Left renal cortex interstitium (tissue), 4 donors: ENCODE data around the gene ERI2. TPM values are rescaled to one million over a fixed set of nuclear protein-coding genes. Genes with fewer than 3 reads are reported as not detected.

Source experiments
- DNase-seq, 4 donors: peaks; one replicate each; pipeline ENCODE4 v3.0.0-alpha.2; 2013; ENCODE audit warnings: low read depth in 4 of 4, low spot score in 2 of 4, missing footprints in 1 of 4
- polyA plus RNA-seq, 4 donors: library from polyadenylated mRNA; unstranded; fragments of 120-200 nt; gene quantifications; one replicate each; pipeline ENCODE4 v1.2.1, GENCODE V29; 2013; ENCODE audit not compliant: insufficient read length in 4 of 4

The ERI2 gene, protein sequence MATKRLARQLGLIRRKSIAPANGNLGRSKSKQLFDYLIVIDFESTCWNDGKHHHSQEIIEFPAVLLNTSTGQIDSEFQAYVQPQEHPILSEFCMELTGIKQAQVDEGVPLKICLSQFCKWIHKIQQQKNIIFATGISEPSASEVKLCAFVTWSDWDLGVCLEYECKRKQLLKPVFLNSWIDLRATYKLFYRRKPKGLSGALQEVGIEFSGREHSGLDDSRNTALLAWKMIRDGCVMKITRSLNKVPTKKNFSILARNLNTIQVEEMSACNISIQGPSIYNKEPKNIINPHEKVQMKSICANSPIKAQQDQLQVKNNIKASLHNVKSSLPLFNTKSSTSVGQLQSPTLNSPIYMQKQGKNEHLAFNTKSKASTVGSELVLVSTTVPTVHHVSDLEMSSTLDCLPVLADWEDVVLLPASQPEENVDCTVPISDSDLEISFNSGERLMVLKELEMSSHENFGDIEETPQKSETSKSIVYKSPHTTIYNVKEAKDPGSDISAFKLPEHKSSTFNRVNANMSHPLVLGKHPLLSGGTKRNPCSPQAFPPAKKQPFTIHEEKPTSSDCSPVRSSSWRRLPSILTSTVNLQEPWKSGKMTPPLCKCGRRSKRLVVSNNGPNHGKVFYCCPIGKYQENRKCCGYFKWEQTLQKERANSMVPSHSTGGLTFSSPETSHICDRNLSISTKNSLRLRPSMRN
- 10 to 100 TPM; 30.7 to 41.4 (median 34.4) TPM for polyA plus RNA-seq

DNA sequence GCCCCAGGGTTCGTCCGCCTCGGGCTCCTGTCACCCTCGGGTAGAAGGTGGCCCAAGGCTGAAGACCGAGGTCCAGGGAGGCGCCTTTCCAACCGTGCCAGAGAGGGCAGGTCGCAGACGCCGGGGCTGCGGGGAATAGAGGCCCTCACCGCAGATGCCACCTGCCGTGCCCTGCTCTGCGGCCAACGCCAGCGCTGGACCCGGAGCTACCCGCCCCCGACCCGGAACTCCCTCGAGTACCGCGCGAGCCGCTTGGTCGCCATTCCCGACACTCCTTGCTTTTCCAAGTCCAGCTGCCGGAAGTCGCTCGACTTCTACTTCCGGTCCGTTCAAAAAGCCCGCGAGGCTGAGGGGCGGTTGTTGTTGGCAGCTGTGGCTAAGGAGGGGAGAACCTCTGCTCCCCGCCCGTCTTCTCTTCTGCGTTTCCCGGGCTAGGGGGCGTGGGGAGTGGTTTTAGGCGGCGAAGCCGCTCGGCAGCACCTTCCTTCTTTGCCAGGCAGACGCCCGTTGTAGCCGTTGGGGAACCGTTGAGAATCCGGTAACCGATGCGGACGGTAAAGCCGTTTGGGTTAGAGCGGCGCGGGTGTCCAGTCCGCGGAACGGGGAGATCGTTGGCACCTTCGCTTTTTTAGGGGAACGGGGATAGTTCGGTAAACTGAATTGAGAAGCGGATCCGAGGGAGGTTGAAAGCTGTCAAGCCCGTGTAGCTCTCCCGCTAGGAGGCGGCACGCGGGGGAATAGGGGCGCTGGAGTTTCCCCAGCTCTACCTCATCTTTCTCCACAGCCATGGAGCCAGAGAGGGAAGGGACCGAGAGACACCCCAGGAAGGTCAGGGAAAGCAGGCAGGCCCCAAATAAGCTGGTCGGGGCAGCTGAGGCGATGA, at the start of gene ERI2, which contains the start of gene REXO5:
TSS of gene ERI2 (minus strand) at position 305 of the 883 bp plus-strand sequence. CDS start at position 263, 42 bp downstream.
TSS of gene REXO5 (plus strand) at position 360 of the 883 bp plus-strand sequence. CDS start at position 787, 427 bp downstream.
- DNase-seq, result peak; percentile 92 to 95 (median 94)

- DNase-seq, result no peak
Observed at GRCh38 chr16:20854963-20855362, 48.7 kb upstream of the ERI2 start.

GRCh38 chr16:20853981-20854620, 47.8 kb upstream of the ERI2 start:
- DNase-seq, result no peak

DNA sequence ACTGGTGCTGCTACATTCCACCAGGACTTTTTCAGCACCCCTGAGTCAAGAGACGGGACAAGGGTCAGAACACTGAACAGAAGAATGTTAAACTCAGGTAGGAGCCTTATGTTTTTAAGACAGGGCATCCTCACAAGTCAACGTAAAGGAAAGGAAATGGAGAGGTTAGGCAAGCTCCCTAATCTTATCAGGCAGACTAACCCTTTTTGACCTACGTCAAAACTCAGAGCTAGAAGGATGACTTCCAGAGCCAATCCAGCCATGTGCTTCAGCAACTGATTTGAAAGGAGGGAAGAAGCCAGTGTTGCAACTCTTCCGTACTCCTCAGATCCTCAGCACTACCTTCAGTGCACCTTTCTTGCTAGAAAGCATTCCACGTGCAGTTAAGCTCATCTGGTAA, 46.9 kb upstream of the ERI2 start:
- no peak for DNase-seq

- DNase-seq, result no peak
Observed at GRCh38 chr16:20851601-20852000, 45.3 kb upstream of the ERI2 start.

- DNase-seq, result no peak
Observed at GRCh38 chr16:20850981-20851380, 44.7 kb upstream of the ERI2 start.

DNA sequence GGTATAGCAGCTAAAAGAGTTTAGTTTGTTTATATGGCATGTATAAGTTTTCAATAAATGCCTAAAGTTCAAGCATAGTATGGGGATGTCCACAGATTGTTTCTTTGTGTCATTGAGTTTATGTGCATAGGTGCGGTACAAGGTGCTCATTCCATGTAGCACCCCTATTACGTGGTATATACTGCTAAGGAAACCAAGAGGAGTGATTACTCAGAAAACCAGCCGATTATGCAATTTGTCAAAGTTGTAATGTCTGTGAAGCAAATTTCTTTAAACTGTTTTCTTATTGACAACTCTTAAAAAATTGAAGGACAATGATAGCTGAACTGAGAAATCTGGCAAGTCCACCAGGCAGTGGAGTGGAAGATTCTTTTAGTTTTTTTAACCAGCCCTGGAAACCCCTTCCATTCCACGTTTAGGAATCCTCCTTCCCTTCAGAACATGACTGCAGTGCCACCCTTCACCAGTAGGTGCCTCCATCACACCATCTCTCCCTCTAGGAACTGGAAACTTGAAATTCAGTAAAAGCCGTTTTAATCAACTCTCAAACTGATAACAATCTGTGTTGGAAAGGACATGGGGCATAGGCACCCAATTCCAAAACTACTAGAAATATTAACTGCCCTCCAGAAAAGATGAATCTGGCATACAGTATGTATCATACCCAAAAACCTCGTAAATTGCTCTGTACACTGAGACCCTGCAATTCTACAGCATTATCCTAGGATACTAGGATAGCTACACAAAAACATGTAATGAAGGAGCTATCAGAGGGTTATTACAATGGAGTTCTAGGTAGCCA, 43.5 kb upstream of the ERI2 start:
- peak in 3 of 4 donors; percentile 36 to 63 (median 36) for DNase-seq

DNA sequence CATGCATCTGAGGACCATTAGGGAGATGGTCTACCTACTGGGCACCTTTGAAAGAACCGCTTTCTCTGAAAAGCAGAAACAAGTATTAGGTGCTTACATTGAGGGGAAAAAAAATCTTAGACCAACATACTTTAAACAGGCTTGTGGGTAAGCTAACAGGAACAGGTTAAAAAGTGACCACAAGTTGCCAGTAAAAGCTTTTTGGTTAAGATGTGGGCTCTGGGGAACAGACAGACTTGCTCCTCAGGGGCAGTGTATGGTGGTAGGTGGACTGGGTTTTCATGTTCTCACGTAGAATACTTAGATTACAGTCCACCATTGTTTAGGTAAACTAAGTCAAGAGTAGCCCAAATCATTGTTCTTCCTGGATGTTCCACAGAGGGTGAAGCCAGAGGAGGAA, 41.3 kb upstream of the ERI2 start:
- no peak for DNase-seq

- DNase-seq, result no peak
Observed at GRCh38 chr16:20846551-20846950, 40.3 kb upstream of the ERI2 start.

GRCh38 chr16:20846030-20846429, 39.8 kb upstream of the ERI2 start:
- DNase-seq, result no peak

DNA sequence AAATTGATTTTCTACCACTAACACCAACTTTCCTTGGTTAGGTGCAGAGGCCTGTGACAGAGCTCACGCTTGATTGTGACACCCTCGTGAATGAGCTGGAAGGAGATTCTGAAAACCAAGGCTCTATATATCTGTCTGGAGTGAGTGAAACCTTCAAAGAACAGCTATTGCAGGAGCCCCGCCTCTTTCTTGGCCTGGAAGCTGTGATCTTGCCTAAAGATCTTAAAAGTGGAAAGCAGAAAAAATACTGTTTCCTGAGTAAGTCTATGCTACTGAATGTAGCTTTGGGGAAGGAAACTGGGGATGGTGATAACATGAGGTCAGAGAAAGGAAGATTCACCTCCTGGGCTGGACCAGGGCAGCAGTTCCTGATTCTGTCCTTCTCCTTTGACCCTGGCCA, 38.3 kb upstream of the ERI2 start:
- no peak for DNase-seq

- DNase-seq, result no peak
Observed at GRCh38 chr16:20844054-20844453, 37.8 kb upstream of the ERI2 start.

DNA sequence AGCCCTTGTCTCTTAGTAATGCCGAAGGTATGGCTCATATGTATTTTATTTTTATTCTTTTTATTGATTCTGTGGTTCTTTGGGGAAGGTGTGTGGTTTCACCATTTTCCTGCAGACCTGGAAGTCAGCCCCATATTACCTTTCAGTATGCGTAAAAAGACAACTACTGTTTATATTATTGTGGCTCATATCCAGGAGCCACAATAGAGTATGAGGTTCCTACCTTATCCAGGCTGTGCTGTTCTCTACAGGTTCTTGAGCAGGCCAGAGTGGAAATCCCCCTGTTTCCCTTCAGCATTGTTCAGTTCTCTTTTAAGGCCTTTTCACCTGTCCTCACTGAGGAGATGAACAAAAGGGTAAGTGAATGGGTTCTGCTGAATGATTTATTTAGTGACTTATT, 33.2 kb upstream of the ERI2 start:
- no peak for DNase-seq

- no peak for DNase-seq
Observed at GRCh38 chr16:20838240-20838639, 32.0 kb upstream of the ERI2 start.

DNA sequence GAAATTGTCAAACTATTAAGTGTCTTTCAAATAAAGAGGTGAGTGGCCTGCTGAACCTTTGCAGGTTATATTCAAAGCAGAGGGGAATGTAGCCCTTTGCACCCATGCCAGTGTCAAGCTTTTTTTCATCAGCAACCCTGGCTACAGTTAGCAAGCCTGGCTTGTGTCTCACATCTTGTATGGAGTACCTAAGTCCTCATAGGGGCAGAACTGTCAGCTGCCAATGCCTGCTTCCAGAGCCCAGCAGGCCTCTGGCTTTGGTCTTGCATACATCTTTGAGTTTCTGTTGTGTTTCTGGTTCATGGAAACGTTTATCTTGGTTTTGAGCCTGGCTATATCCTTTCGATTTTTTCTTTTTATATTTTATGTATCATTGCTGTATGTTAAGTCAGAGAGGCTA, 26.8 kb upstream of the ERI2 start:
- DNase-seq, result no peak

GRCh38 chr16:20830372-20830771, 24.1 kb upstream of the ERI2 start:
- no peak for DNase-seq

DNA sequence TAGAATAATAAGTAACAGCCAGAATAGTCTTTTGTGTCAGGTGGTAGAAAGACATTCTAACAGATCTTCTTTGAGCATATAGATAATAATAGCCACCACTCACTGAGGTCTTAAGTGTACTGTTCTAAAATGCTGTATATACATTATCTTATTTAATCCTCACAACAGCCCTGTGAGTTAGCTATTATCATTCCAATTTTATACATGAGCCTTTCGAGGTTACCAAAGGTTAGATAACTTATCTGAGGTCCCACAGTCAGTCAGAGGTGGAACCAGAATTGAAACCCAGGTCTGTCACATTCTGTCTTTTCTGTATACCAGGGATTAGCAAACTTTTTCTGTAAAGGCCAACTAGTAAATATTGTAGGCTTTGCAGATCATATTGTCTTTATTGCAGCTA, 23.3 kb upstream of the ERI2 start:
- no peak for DNase-seq

GRCh38 chr16:20826039-20826566, 19.8 kb upstream of the ERI2 start:
- DNase-seq, result no peak
